ENCODE results near the gene SLC35D2.

DNA sequence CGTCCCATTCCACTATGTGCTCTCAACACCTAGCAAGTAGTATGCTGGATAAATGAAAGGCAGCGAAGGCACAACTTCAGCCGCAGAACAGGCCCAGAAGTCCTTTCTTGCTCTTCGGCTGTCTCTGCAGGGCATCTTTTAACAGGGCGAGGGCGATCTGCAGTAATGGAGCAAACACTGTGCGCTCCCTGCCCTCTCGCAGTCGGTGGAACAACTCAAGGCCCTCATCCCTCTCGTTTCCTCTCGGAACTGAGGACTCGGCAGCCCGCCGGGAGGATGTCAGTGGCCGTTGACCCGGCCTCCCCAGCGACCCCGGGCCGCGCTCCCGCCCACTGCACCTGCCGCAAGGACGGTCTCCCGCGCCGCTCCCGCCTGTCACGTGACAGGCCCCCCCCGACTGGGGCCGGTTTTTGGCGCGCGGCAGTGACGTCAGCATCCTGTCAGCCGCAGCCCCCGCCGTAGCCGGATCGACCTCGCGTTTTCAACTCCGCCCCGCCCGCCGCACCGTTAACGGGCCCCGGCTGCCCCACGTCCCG is 33.6 kb upstream of the SLC35D2 start:
- TF ChIP-seq, protein P1, sequence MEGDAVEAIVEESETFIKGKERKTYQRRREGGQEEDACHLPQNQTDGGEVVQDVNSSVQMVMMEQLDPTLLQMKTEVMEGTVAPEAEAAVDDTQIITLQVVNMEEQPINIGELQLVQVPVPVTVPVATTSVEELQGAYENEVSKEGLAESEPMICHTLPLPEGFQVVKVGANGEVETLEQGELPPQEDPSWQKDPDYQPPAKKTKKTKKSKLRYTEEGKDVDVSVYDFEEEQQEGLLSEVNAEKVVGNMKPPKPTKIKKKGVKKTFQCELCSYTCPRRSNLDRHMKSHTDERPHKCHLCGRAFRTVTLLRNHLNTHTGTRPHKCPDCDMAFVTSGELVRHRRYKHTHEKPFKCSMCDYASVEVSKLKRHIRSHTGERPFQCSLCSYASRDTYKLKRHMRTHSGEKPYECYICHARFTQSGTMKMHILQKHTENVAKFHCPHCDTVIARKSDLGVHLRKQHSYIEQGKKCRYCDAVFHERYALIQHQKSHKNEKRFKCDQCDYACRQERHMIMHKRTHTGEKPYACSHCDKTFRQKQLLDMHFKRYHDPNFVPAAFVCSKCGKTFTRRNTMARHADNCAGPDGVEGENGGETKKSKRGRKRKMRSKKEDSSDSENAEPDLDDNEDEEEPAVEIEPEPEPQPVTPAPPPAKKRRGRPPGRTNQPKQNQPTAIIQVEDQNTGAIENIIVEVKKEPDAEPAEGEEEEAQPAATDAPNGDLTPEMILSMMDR (IDR thresholded peaks at IDR 0.05) = peak in 4 of 12 donors; percentile 27 to 44 (median 31)
- TF ChIP-seq POLR2A (IDR thresholded peaks at IDR 0.05) = peak in 1 of 2 donors; percentile 63

All from heart left ventricle (tissue), 13 donors.